GM18868 (cell line): ENCODE results near the gene PLA1A.
"Not testable (repeated sequence)": the region's sequence is repeated elsewhere in the genome, so short reads cannot be mapped to it uniquely, and the experiment has no call there.

Experiments used
- ATAC-seq: cut with Tn5 transposase; IDR thresholded peaks from one replicate; pipeline ENCODE4 v1.9.1; 2021; ENCODE audit warnings: mild to moderate bottlenecking, moderate library complexity; ENCODE audit not compliant: unreplicated experiment

The PLA1A gene

GRCh38 chr3:119597548-119598288 lies at the start of gene PLA1A:
TSS of gene PLA1A (plus strand) at chr3:119597885. CDS start at chr3:119597914, 29 bp downstream.
- ATAC-seq = peak; percentile 17

- no peak for ATAC-seq
Measured at GRCh38 chr3:119548341-119548740, 49.3 kb upstream of the PLA1A start.

GRCh38 chr3:119550192-119550910 lies 47.3 kb upstream of the PLA1A start:
- peak; percentile 48 for ATAC-seq

GRCh38 chr3:119551598-119551997 lies 46.1 kb upstream of the PLA1A start:
- peak; percentile 27 for ATAC-seq

GRCh38 chr3:119552928-119553327 lies 44.8 kb upstream of the PLA1A start:
- not testable (repeated sequence) for ATAC-seq

GRCh38 chr3:119553823-119554415 lies 43.8 kb upstream of the PLA1A start:
- no peak for ATAC-seq

GRCh38 chr3:119555309-119555735 lies 42.4 kb upstream of the PLA1A start:
- peak; percentile 10 for ATAC-seq

GRCh38 chr3:119555929-119556328 lies 41.8 kb upstream of the PLA1A start:
- ATAC-seq = no peak

GRCh38 chr3:119557192-119557876 lies 40.4 kb upstream of the PLA1A start:
- ATAC-seq = no peak

- ATAC-seq = no peak
Measured at GRCh38 chr3:119557877-119558269, 39.8 kb upstream of the PLA1A start.

GRCh38 chr3:119558626-119559317 lies 38.9 kb upstream of the PLA1A start:
- ATAC-seq = no peak

GRCh38 chr3:119559441-119559963 lies 38.2 kb upstream of the PLA1A start, which contains the start of gene CD80:
TSS of gene CD80 (minus strand) at chr3:119559614. CDS start at chr3:119557728, 1,886 bp downstream.
- ATAC-seq = peak; percentile 54

GRCh38 chr3:119560160-119560559 lies 37.5 kb upstream of the PLA1A start:
- no peak for ATAC-seq

GRCh38 chr3:119562307-119562961 lies 35.3 kb upstream of the PLA1A start:
- ATAC-seq = peak; percentile 75

- not testable (repeated sequence) for ATAC-seq
Measured at GRCh38 chr3:119563334-119563733, 34.4 kb upstream of the PLA1A start.

GRCh38 chr3:119569156-119569555 lies 28.5 kb upstream of the PLA1A start:
- ATAC-seq = no peak

GRCh38 chr3:119570229-119570628 lies 27.5 kb upstream of the PLA1A start:
- ATAC-seq = peak; percentile 63

GRCh38 chr3:119571230-119571629 lies 26.5 kb upstream of the PLA1A start:
- no peak for ATAC-seq

GRCh38 chr3:119571688-119572087 lies 26.0 kb upstream of the PLA1A start:
- ATAC-seq = no peak

GRCh38 chr3:119575507-119575906 lies 22.2 kb upstream of the PLA1A start:
- ATAC-seq = no peak
